Measurements from ENCODE around the gene CACNA1E.

Gene CACNA1E

GRCh38 chr1:181482521-181483284 is 614 bp upstream of the CACNA1E start:
- TF ChIP-seq POLR2AphosphoS5 (IDR thresholded peaks at IDR 0.05; ENCODE audit: low read depth, low read length) (no peak), TAF1 (IDR thresholded peaks at IDR 0.05; ENCODE audit: borderline replicate concordance, insufficient read depth, low read length) (no peak), REST (IDR thresholded peaks at IDR 0.05; ENCODE audit: insufficient read depth in 1 of 2, low read depth in 2 of 2, low read length in 2 of 2) (no peak), FOXP2 (optimal IDR thresholded peaks at IDR 0.05; ENCODE audit: borderline replicate concordance, extremely low read depth, extremely low read length, insufficient read depth) (no peak), SIN3A (IDR thresholded peaks at IDR 0.05; ENCODE audit: borderline replicate concordance, insufficient read depth, low read length) (no peak)

DNA sequence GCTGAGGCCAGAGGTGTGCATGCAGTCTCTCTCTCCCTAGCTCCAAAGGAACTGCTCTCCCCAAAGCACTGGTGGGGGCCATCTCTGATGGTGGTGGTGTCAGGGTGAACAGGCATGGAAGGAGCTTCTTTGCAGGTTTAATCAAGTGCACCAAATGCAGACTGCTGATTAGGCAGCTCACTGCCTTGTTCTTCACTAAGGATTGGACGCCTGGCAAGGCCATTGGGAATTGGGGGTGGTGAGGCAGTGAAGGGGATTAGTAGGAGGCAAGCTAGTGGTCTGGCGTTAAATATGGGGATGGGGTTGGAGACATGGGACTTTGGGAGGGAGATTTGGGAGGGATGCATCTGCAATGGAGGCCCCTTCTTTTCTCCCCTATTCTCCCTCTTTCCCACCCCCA is 1.5 kb downstream of the CACNA1E start:
- no peak for TF ChIP-seq POLR2AphosphoS5 (IDR thresholded peaks at IDR 0.05; ENCODE audit: low read depth, low read length)
- no peak for TF ChIP-seq REST (IDR thresholded peaks at IDR 0.05; ENCODE audit: insufficient read depth in 1 of 2, low read depth in 2 of 2, low read length in 2 of 2)
- no peak for TF ChIP-seq SIN3A (IDR thresholded peaks at IDR 0.05; ENCODE audit: borderline replicate concordance, insufficient read depth, low read length)
- TF ChIP-seq FOXP2 (optimal IDR thresholded peaks at IDR 0.05; ENCODE audit: borderline replicate concordance, extremely low read depth, extremely low read length, insufficient read depth) = no peak
- TF ChIP-seq TAF1 (IDR thresholded peaks at IDR 0.05; ENCODE audit: borderline replicate concordance, insufficient read depth, low read length) = no peak

- TF ChIP-seq REST (IDR thresholded peaks at IDR 0.05; ENCODE audit: insufficient read depth in 1 of 2, low read depth in 2 of 2, low read length in 2 of 2) (peak; percentile 61 to 87; a peak in 3 of 4 replicates), SIN3A (IDR thresholded peaks at IDR 0.05; ENCODE audit: borderline replicate concordance, insufficient read depth, low read length) (no peak), TAF1 (IDR thresholded peaks at IDR 0.05; ENCODE audit: borderline replicate concordance, insufficient read depth, low read length) (no peak)
Measured at GRCh38 chr1:181485287-181486097, 2.2 kb downstream of the CACNA1E start.

GRCh38 chr1:181486098-181486420 is 2.7 kb downstream of the CACNA1E start:
- TF ChIP-seq SIN3A (IDR thresholded peaks at IDR 0.05; ENCODE audit: borderline replicate concordance, insufficient read depth, low read length) = no peak
- no peak for TF ChIP-seq REST (IDR thresholded peaks at IDR 0.05; ENCODE audit: insufficient read depth in 1 of 2, low read depth in 2 of 2, low read length in 2 of 2)
- TF ChIP-seq TAF1 (IDR thresholded peaks at IDR 0.05; ENCODE audit: borderline replicate concordance, insufficient read depth, low read length) = no peak
- TF ChIP-seq POLR2AphosphoS5 (IDR thresholded peaks at IDR 0.05; ENCODE audit: low read depth, low read length) = no peak
- no peak for TF ChIP-seq FOXP2 (optimal IDR thresholded peaks at IDR 0.05; ENCODE audit: borderline replicate concordance, extremely low read depth, extremely low read length, insufficient read depth)

Measured in PFSK-1 (cell line).